Pancreas (tissue), 10 donors: ENCODE data around the gene SFPQ. TPM values are rescaled to one million over a fixed set of nuclear protein-coding genes. Genes with fewer than 3 reads are reported as not detected.
A peak's percentile ranks its signal among the peaks of the same experiment; 100 is the strongest.
"Not testable (repeated sequence)": the region's sequence is repeated elsewhere in the genome, so short reads cannot be mapped to it uniquely, and the experiment has no call there.

Source experiments
- ATAC-seq, 4 donors: fragments of 200-7000 bp; cut with Tn5 transposase; one replicate each; pipeline versions ENCODE4 v1.8.0 to v1.9.1; 2020; ENCODE audit warnings: mild to moderate bottlenecking in 4 of 4, moderate library complexity in 4 of 4
- DNase-seq, 6 donors: peaks; one replicate each; pipeline ENCODE4 v3.0.0-alpha.2; 2020
- FAIRE-seq: peaks from 2 replicates; lab custom pipeline; 2012; peaks lifted over from hg19 to GRCh38; lab: Jason Lieb, UNC
- H3K27ac ChIP-seq, 4 donors: fragments of 200-600 bp; sonication (generic); 1 replicate in 3 of 4; 2 replicates in 1 of 4; pipeline versions ENCODE4 v1.5.0 to v1.8.0; 2020
- H3K27me3 ChIP-seq, 4 donors: fragments of 200-600 bp; one replicate each; pipeline ENCODE4 v1.8.0; 2021
- H3K36me3 ChIP-seq, 3 donors: fragments of 200-600 bp; sonication (generic) in 1 of 3; one replicate each; pipeline versions ENCODE4 v1.5.0 to v1.8.0; 2020 to 2021
- H3K4me1 ChIP-seq, 3 donors: fragments of 200-600 bp; one replicate each; pipeline ENCODE4 v1.8.0; 2021
- H3K4me3 ChIP-seq, 4 donors: fragments of 200-600 bp; sonication (generic) in 2 of 4; one replicate each; pipeline versions ENCODE4 v1.5.0 to v1.8.0; 2020 to 2021
- H3K9me3 ChIP-seq, 4 donors: fragments of 200-600 bp; one replicate each; pipeline ENCODE4 v1.8.0; 2021
- CTCF ChIP-seq, 4 donors: fragments of 200-600 bp; sonication (generic) in 3 of 4; IDR thresholded peaks; one replicate each; pipeline versions ENCODE4 v1.5.0 to v1.8.0; 2021; ENCODE audit warnings: antibody characterized with exemption in 4 of 4
- WGBS, 2 donors: extraction: QIAGEN DNeasy Blood & Tissue Kit; methylation state at CpG; one replicate each; pipeline ENCODE4 v1.1.7; 2013; 5-methylcytosine and 5-hydroxymethylcytosine counted together
- intact Hi-C, 3 donors: fragments of 100-400 bp; cut with DNase I; formaldehyde crosslinking; loops; one replicate each; pipeline versions ENCODE4 v1.11.1 to v1.14.2; 2022
- polyA plus RNA-seq, 2 donors: library from polyadenylated mRNA; stranded (reverse); fragments of 200-250 nt; gene quantifications; one replicate each; pipeline ENCODE4 v1.2.3, GENCODE V29; 2013
- total RNA-seq, 6 donors: library from RNA; stranded (reverse); fragmentation: NEBNext Ultra II Directional in 4 of 6; extraction: Animal tissue kit (Norgen Biotek cat#: 25700) in 4 of 6; gene quantifications; one replicate each; pipeline versions ENCODE4 v1.2.1 to v1.2.4, GENCODE V29; 2021 to 2023
- donor health status: healthy with polysubstance abuse.
- donor health status: DM: no; HTN: no; CAD: no; lungs with moderate emphysema.
- donor health status: DM: no; HTN: no; CAD: no.
- donor health status: control.
- donor health status: control.
- donor health status: Bipolar disorder and iron deficiency.
- donor health status: DM: yes; HTN: yes; CAD: no.
- donor health status: DM: no; HTN: no; CAD: no.
- donor health status: DM: no; HTN: no; CAD: no.
- donor health status: DM: yes; HTN: yes; CAD: no.

SFPQ gene
- total RNA-seq (100 to 1,000 TPM in 2 of 6 donors, 10 to 100 TPM in 4; 63.4 to 112 (median 84.7) TPM), polyA plus RNA-seq (100 to 1,000 TPM; 190 to 267 TPM)

GRCh38 chr1:35192853-35193664, at the start of gene SFPQ:
Gene SFPQ (minus strand): TSS chr1:35193145. CDS start chr1:35193049, 96 bp downstream.
- Histone ChIP-seq H3K27me3 (no peaks in the 10 kb centered on the region), H3K36me3 (peaks cover 2 to 21% (median 20%) of the 10 kb centered on the region in 3 donors), H3K27ac (peak within 1 kb of the TSS; percentile 96 to 99 (median 97)), H3K4me1 (peaks cover 17 to 30% (median 23%) of the 10 kb centered on the region in 3 donors), H3K4me3 (peak within 1 kb of the TSS; percentile 99 to 100 (median 100)), H3K9me3 (no peaks in the 10 kb centered on the region)
- FAIRE-seq (peak; percentile 96), ATAC-seq (peak; percentile 90 to 97 (median 93)), DNase-seq (peak; percentile 96 to 99 (median 97))
- intact Hi-C loops: loop anchor here in 1 of 3 donors (10.0 kb wide), 1 partner anchor 102 kb away; no protein-coding TSS in a partner anchor
- TF ChIP-seq CTCF (IDR thresholded peaks at IDR 0.05): no peak
- 0 to 1% methylated on average over 50 of the region's 50 CpGs for WGBS, 2 donors

GRCh38 chr1:35236772-35237171, 43.8 kb upstream of the SFPQ start:
- H3K4me3 ChIP-seq, H3K27ac ChIP-seq, H3K27me3 ChIP-seq, FAIRE-seq, H3K36me3 ChIP-seq, H3K4me1 ChIP-seq, H3K9me3 ChIP-seq, DNase-seq, ATAC-seq, intact Hi-C loops: not testable (repeated sequence)
- WGBS, 2 donors: 89 to 94% methylated on average over 2 of the region's 2 CpGs

GRCh38 chr1:35231287-35231686, 38.3 kb upstream of the SFPQ start:
- intact Hi-C loops: no loop called here
- TF ChIP-seq CTCF (IDR thresholded peaks at IDR 0.05): no peak
- no peak for FAIRE-seq
- WGBS, 2 donors: 28 to 45% methylated on average over 1 of the region's 1 CpG
- H3K4me3 ChIP-seq: no peak overlapping the region
- no peak for ATAC-seq
- H3K4me1 ChIP-seq: no peaks in the 10 kb centered on the region
- no peaks in the 10 kb centered on the region for H3K36me3 ChIP-seq
- H3K27ac ChIP-seq: no peak overlapping the region
- H3K27me3 ChIP-seq: no peaks in the 10 kb centered on the region
- no peak for DNase-seq
- H3K9me3 ChIP-seq: no peaks in the 10 kb centered on the region

- no peak for DNase-seq
- Histone ChIP-seq H3K4me1 (no peaks in the 10 kb centered on the region), H3K9me3 (no peaks in the 10 kb centered on the region), H3K27me3 (no peaks in the 10 kb centered on the region), H3K4me3 (no peak overlapping the region), H3K36me3 (no peaks in the 10 kb centered on the region), H3K27ac (no peak overlapping the region)
- intact Hi-C loops: no loop called here
- no peak for TF ChIP-seq CTCF (IDR thresholded peaks at IDR 0.05)
- WGBS, 2 donors: 73 to 81% methylated on average over 1 of the region's 1 CpG
- no peak for FAIRE-seq
- no peak for ATAC-seq
Observed at GRCh38 chr1:35229587-35230360, 36.8 kb upstream of the SFPQ start.

GRCh38 chr1:35226546-35226945, 33.6 kb upstream of the SFPQ start:
- no peak for TF ChIP-seq CTCF (IDR thresholded peaks at IDR 0.05)
- no peak overlapping the region for H3K4me3 ChIP-seq
- intact Hi-C loops: no loop called here
- no peaks in the 10 kb centered on the region for H3K27me3 ChIP-seq
- no peaks in the 10 kb centered on the region for H3K4me1 ChIP-seq
- ATAC-seq: no peak
- no peak for DNase-seq
- H3K9me3 ChIP-seq: no peaks in the 10 kb centered on the region
- no peak for FAIRE-seq
- no peaks in the 10 kb centered on the region for H3K36me3 ChIP-seq
- H3K27ac ChIP-seq: no peak overlapping the region
- WGBS, 2 donors: 75 to 81% methylated on average over 2 of the region's 2 CpGs
